HCT116 (cell line): ENCODE data around the gene PDPK1. TPM values are rescaled to one million over a fixed set of nuclear protein-coding genes. Genes with fewer than 3 reads are reported as not detected.
"Not testable (repeated sequence)": the region's sequence is repeated elsewhere in the genome, so short reads cannot be mapped to it uniquely, and the experiment has no call there.

Source experiments
- ATAC-seq: fragments of 200-7000 bp; cut with Tn5 transposase; 2 replicates; pipeline ENCODE4 v1.9.1; 2020; ENCODE audit warnings: mild to moderate bottlenecking, moderate library complexity
- BruUV-seq: library from RNA; stranded (reverse); fragments of 400-500 nt; replicated peaks from 2 replicates; lab custom pipeline; 2021; lab: Mats Ljungman, UMichigan
- CTCF ChIA-PET: fragments of 300-600 bp; sonication (Branson Sonifier 250); formaldehyde crosslinking; loops from one replicate; lab custom pipeline; 2021; ENCODE audit warnings: antibody characterized with exemption; lab: Charles Lee
- POLR2A ChIA-PET: fragments of 300-600, 350-600 bp; sonication (Branson Sonifier 250); formaldehyde crosslinking; loops from one replicate; lab custom pipeline; 2021; ENCODE audit warnings: antibody characterized with exemption; lab: Charles Lee
- RAD21 ChIA-PET, 2 experiments: fragments of 300-600 bp; sonication (Branson Sonifier 250); formaldehyde crosslinking; loops; one replicate each; lab custom pipeline; 2023; ENCODE audit warnings: low total read pairs in 2 of 2; ENCODE audit not compliant: uncharacterized antibody in 2 of 2, unreplicated experiment in 2 of 2, low non-redundant PET in 1 of 2; lab: Charles Lee
- DNase-seq: peaks from one replicate; pipeline ENCODE4 v3.0.0-alpha.2; 2010; ENCODE audit warnings: low read depth, low spot score
- H2AFZ ChIP-seq: fragments of 200-600 bp; shearing (Covaris generic), sonication (generic); 2 replicates; pipeline ENCODE4 v1.6.1; 2017; ENCODE audit warnings: low read depth, mixed run types, mixed read lengths, antibody characterized with exemption, low read length; ENCODE audit not compliant: poor library complexity, severe bottlenecking
- H3K27ac ChIP-seq: 2 replicates; pipeline ENCODE4 v1.5.1; 2012; ENCODE audit warnings: low read depth, low read length
- H3K27me3 ChIP-seq: fragments of 200-600 bp; sonication (generic); 2 replicates; pipeline ENCODE4 v1.6.1; 2016; ENCODE audit warnings: mixed run types, low read length, mixed read lengths; ENCODE audit not compliant: insufficient read depth
- H3K36me3 ChIP-seq, 2 experiments: fragments of 200-500 bp in 1 of 2; fragments of 200-600 bp in 1 of 2; sonication (Bioruptor generic) in 1 of 2; sonication (generic) in 1 of 2; 2 replicates each; pipeline versions ENCODE4 v1.5.1 to v1.6.1; 2014 to 2016; ENCODE audit warnings: low read length in 2 of 2, inconsistent platforms in 1 of 2, mixed read lengths in 1 of 2, mixed run types in 1 of 2; ENCODE audit not compliant: insufficient read depth in 2 of 2, control insufficient read depth in 1 of 2
- H3K4me1 ChIP-seq, 2 experiments: fragments of 200-600 bp in 1 of 2; sonication (generic) in 1 of 2; 2 replicates each; pipeline versions ENCODE4 v1.5.1 to v1.6.1; 2012 to 2017; ENCODE audit warnings: low read length in 2 of 2, inconsistent platforms in 1 of 2, mild to moderate bottlenecking in 1 of 2, mixed read lengths in 1 of 2, mixed run types in 1 of 2, moderate library complexity in 1 of 2; ENCODE audit not compliant: insufficient read depth in 2 of 2, control insufficient read depth in 1 of 2
- H3K4me2 ChIP-seq: fragments of 200-600 bp; sonication (generic); 2 replicates; pipeline ENCODE4 v1.6.1; 2017; ENCODE audit warnings: mixed run types, low read length, mixed read lengths
- H3K4me3 ChIP-seq, 2 experiments: fragments of 200-600 bp in 1 of 2; sonication (generic) in 1 of 2; replicated peaks in 1 of 2; 2 replicates each; pipeline ENCODE4 v1.5.1; 2011 to 2016; ENCODE audit warnings: low read length in 2 of 2, control low read depth in 1 of 2, low read depth in 1 of 2, mild to moderate bottlenecking in 1 of 2, mixed read lengths in 1 of 2, mixed run types in 1 of 2
- H3K79me2 ChIP-seq: fragments of 200-600 bp; sonication (generic); 2 replicates; pipeline ENCODE4 v1.6.1; 2017; ENCODE audit warnings: mild to moderate bottlenecking, mixed run types, low read length, moderate library complexity, mixed read lengths; ENCODE audit not compliant: insufficient read depth
- H3K9ac ChIP-seq: fragments of 200-600 bp; sonication (generic); 2 replicates; pipeline ENCODE4 v1.6.1; 2016; ENCODE audit warnings: low read length, mixed read lengths
- H3K9me2 ChIP-seq: fragments of 200-600 bp; sonication (generic), shearing (Covaris generic); 2 replicates; pipeline ENCODE4 v1.6.1; 2017; ENCODE audit warnings: mixed run types, mild to moderate bottlenecking, moderate library complexity; ENCODE audit not compliant: insufficient read depth
- H3K9me3 ChIP-seq, 2 experiments: fragments of 200-500 bp in 1 of 2; fragments of 200-600 bp in 1 of 2; sonication (Bioruptor generic) in 1 of 2; sonication (generic) in 1 of 2; 2 replicates each; pipeline ENCODE4 v1.6.1; 2014 to 2017; ENCODE audit warnings: low read length in 2 of 2, mixed read lengths in 2 of 2, inconsistent platforms in 1 of 2, low read depth in 1 of 2, mild to moderate bottlenecking in 1 of 2, mixed run types in 1 of 2, moderate library complexity in 1 of 2; ENCODE audit not compliant: control insufficient read depth in 1 of 2, insufficient read depth in 1 of 2
- H4K20me1 ChIP-seq: fragments of 200-600 bp; sonication (generic), shearing (Covaris generic); 2 replicates; pipeline ENCODE4 v1.6.1; 2017; ENCODE audit warnings: mixed run types, mild to moderate bottlenecking, moderate library complexity; ENCODE audit not compliant: insufficient read depth
- ATF3 ChIP-seq: IDR thresholded peaks from 2 replicates; pipeline ENCODE4 v1.6.1; 2012
- CEBPB ChIP-seq: IDR thresholded peaks from 2 replicates; pipeline ENCODE4 v1.6.1; 2012; ENCODE audit warnings: low read depth
- CTCF ChIP-seq, 3 experiments: fragments of 200-600 bp in 1 of 3; sonication (generic) in 1 of 3; IDR thresholded peaks in 2 of 3; conservative IDR thresholded peaks in 1 of 3; 2 replicates each; pipeline ENCODE4 v1.5.1; 2012 to 2017; ENCODE audit warnings: low read depth in 2 of 3, low read length in 2 of 3, antibody characterized with exemption in 1 of 3, borderline replicate concordance in 1 of 3, control low read depth in 1 of 3, mild to moderate bottlenecking in 1 of 3, mixed read lengths in 1 of 3, mixed run types in 1 of 3, moderate library complexity in 1 of 3; ENCODE audit not compliant: insufficient read depth in 1 of 3
- intact Hi-C: fragments of 100-400 bp; cut with micrococcal nuclease; formaldehyde crosslinking; loops from 2 replicates; pipeline ENCODE4 v1.10.0; 2022
- total RNA-seq: library from RNA; stranded (reverse); gene quantifications from one replicate; pipeline ENCODE4 v1.2.1, GENCODE V29; 2021; ENCODE audit not compliant: unreplicated experiment

Gene PDPK1
- total RNA-seq, 1 experiment from 2014 or later, result 36.1 TPM

GRCh38 chr16:2550283-2550878 is 12.6 kb downstream of the PDPK1 start:
- H3K4me1 ChIP-seq, BruUV-seq, H3K27ac ChIP-seq, H3K27me3 ChIP-seq, intact Hi-C loops, H3K4me3 ChIP-seq, POLR2A ChIA-PET, H3K9me3 ChIP-seq, H2AFZ ChIP-seq, DNase-seq, H3K4me2 ChIP-seq, RAD21 ChIA-PET, CTCF ChIA-PET, H4K20me1 ChIP-seq, ATAC-seq, H3K9me2 ChIP-seq, H3K9ac ChIP-seq, H3K36me3 ChIP-seq: not testable (repeated sequence)
- H3K79me2 ChIP-seq, result peaks cover 10% of the 10 kb centered on the region

GRCh38 chr16:2551420-2551889 is 13.6 kb downstream of the PDPK1 start:
- POLR2A ChIA-PET, H3K36me3 ChIP-seq, intact Hi-C loops, H3K27ac ChIP-seq, BruUV-seq, H3K4me1 ChIP-seq, H2AFZ ChIP-seq, H3K27me3 ChIP-seq, H3K9me2 ChIP-seq, DNase-seq, H4K20me1 ChIP-seq, H3K79me2 ChIP-seq, RAD21 ChIA-PET, H3K9me3 ChIP-seq: not testable (repeated sequence)
- Histone ChIP-seq H3K9ac (peak overlapping the region; percentile 20; the same call in 1 of the 2 replicates), H3K4me3 (peak overlapping the region; percentile 4 to 18; a peak in 1 of 4 replicates), H3K4me2 (peak overlapping the region; percentile 36)
- peak; percentile 72 for ATAC-seq
- TF ChIP-seq ATF3, result peak; percentile 39; the same call in 1 of the 2 replicates
- peak in 2 of 3 experiments; percentile 4 to 27; a peak in 2 of 6 replicates for TF ChIP-seq CTCF (IDR thresholded peaks at IDR 0.05 in 2 of 3, conservative IDR thresholded peaks at IDR 0.05 in 1 of 3; ENCODE audit: borderline replicate concordance in 1 of 3, insufficient read depth in 1 of 3, low read depth in 2 of 3, low read length in 2 of 3)
- peak; percentile 84 for TF ChIP-seq CEBPB
- CTCF ChIA-PET, result interaction anchor here (0.9 to 1.1 kb wide), 2 partner anchors 14 to 357 kb away, joined by 3 read pairs; partner anchors contain the start of gene PDPK1

- H3K27ac ChIP-seq, DNase-seq, BruUV-seq, H3K27me3 ChIP-seq, H3K4me1 ChIP-seq, ATAC-seq, H3K4me2 ChIP-seq, RAD21 ChIA-PET, H3K4me3 ChIP-seq, H2AFZ ChIP-seq, POLR2A ChIA-PET, H4K20me1 ChIP-seq, H3K79me2 ChIP-seq, H3K9ac ChIP-seq, intact Hi-C loops, CTCF ChIA-PET, H3K36me3 ChIP-seq, H3K9me3 ChIP-seq, H3K9me2 ChIP-seq: not testable (repeated sequence)
Observed at GRCh38 chr16:2554709-2555425, 17.0 kb downstream of the PDPK1 start.
